HCT116 (cell line): ENCODE results near the gene ZDHHC14. TPM values are rescaled to one million over a fixed set of nuclear protein-coding genes. Genes with fewer than 3 reads are reported as not detected.

Experiments
- ATAC-seq: fragments of 200-7000 bp; cut with Tn5 transposase; 2 replicates; pipeline ENCODE4 v1.9.1; 2020; ENCODE audit warnings: mild to moderate bottlenecking, moderate library complexity
- BruUV-seq: library from RNA; stranded (reverse); fragments of 400-500 nt; replicated peaks from 2 replicates; lab custom pipeline; 2021; lab: Mats Ljungman, UMichigan
- CTCF ChIA-PET: fragments of 300-600 bp; sonication (Branson Sonifier 250); formaldehyde crosslinking; loops from one replicate; lab custom pipeline; 2021; ENCODE audit warnings: antibody characterized with exemption; lab: Charles Lee
- POLR2A ChIA-PET: fragments of 300-600, 350-600 bp; sonication (Branson Sonifier 250); formaldehyde crosslinking; loops from one replicate; lab custom pipeline; 2021; ENCODE audit warnings: antibody characterized with exemption; lab: Charles Lee
- RAD21 ChIA-PET, 2 experiments: fragments of 300-600 bp; sonication (Branson Sonifier 250); formaldehyde crosslinking; loops; one replicate each; lab custom pipeline; 2023; ENCODE audit warnings: low total read pairs in 2 of 2; ENCODE audit not compliant: uncharacterized antibody in 2 of 2, unreplicated experiment in 2 of 2, low non-redundant PET in 1 of 2; lab: Charles Lee
- DNase-seq: peaks from one replicate; pipeline ENCODE4 v3.0.0-alpha.2; 2010; ENCODE audit warnings: low read depth, low spot score
- H2AFZ ChIP-seq: fragments of 200-600 bp; shearing (Covaris generic), sonication (generic); 2 replicates; pipeline ENCODE4 v1.6.1; 2017; ENCODE audit warnings: low read depth, mixed run types, mixed read lengths, antibody characterized with exemption, low read length; ENCODE audit not compliant: poor library complexity, severe bottlenecking
- H3K27ac ChIP-seq: 2 replicates; pipeline ENCODE4 v1.5.1; 2012; ENCODE audit warnings: low read depth, low read length
- H3K27me3 ChIP-seq: fragments of 200-600 bp; sonication (generic); 2 replicates; pipeline ENCODE4 v1.6.1; 2016; ENCODE audit warnings: mixed run types, low read length, mixed read lengths; ENCODE audit not compliant: insufficient read depth
- H3K36me3 ChIP-seq, 2 experiments: fragments of 200-500 bp in 1 of 2; fragments of 200-600 bp in 1 of 2; sonication (Bioruptor generic) in 1 of 2; sonication (generic) in 1 of 2; 2 replicates each; pipeline versions ENCODE4 v1.5.1 to v1.6.1; 2014 to 2016; ENCODE audit warnings: low read length in 2 of 2, inconsistent platforms in 1 of 2, mixed read lengths in 1 of 2, mixed run types in 1 of 2; ENCODE audit not compliant: insufficient read depth in 2 of 2, control insufficient read depth in 1 of 2
- H3K4me1 ChIP-seq, 2 experiments: fragments of 200-600 bp in 1 of 2; sonication (generic) in 1 of 2; 2 replicates each; pipeline versions ENCODE4 v1.5.1 to v1.6.1; 2012 to 2017; ENCODE audit warnings: low read length in 2 of 2, inconsistent platforms in 1 of 2, mild to moderate bottlenecking in 1 of 2, mixed read lengths in 1 of 2, mixed run types in 1 of 2, moderate library complexity in 1 of 2; ENCODE audit not compliant: insufficient read depth in 2 of 2, control insufficient read depth in 1 of 2
- H3K4me2 ChIP-seq: fragments of 200-600 bp; sonication (generic); 2 replicates; pipeline ENCODE4 v1.6.1; 2017; ENCODE audit warnings: mixed run types, low read length, mixed read lengths
- H3K4me3 ChIP-seq, 2 experiments: fragments of 200-600 bp in 1 of 2; sonication (generic) in 1 of 2; replicated peaks in 1 of 2; 2 replicates each; pipeline ENCODE4 v1.5.1; 2011 to 2016; ENCODE audit warnings: low read length in 2 of 2, control low read depth in 1 of 2, low read depth in 1 of 2, mild to moderate bottlenecking in 1 of 2, mixed read lengths in 1 of 2, mixed run types in 1 of 2
- H3K79me2 ChIP-seq: fragments of 200-600 bp; sonication (generic); 2 replicates; pipeline ENCODE4 v1.6.1; 2017; ENCODE audit warnings: mild to moderate bottlenecking, mixed run types, low read length, moderate library complexity, mixed read lengths; ENCODE audit not compliant: insufficient read depth
- H3K9ac ChIP-seq: fragments of 200-600 bp; sonication (generic); 2 replicates; pipeline ENCODE4 v1.6.1; 2016; ENCODE audit warnings: low read length, mixed read lengths
- H3K9me2 ChIP-seq: fragments of 200-600 bp; sonication (generic), shearing (Covaris generic); 2 replicates; pipeline ENCODE4 v1.6.1; 2017; ENCODE audit warnings: mixed run types, mild to moderate bottlenecking, moderate library complexity; ENCODE audit not compliant: insufficient read depth
- H3K9me3 ChIP-seq, 2 experiments: fragments of 200-500 bp in 1 of 2; fragments of 200-600 bp in 1 of 2; sonication (Bioruptor generic) in 1 of 2; sonication (generic) in 1 of 2; 2 replicates each; pipeline ENCODE4 v1.6.1; 2014 to 2017; ENCODE audit warnings: low read length in 2 of 2, mixed read lengths in 2 of 2, inconsistent platforms in 1 of 2, low read depth in 1 of 2, mild to moderate bottlenecking in 1 of 2, mixed run types in 1 of 2, moderate library complexity in 1 of 2; ENCODE audit not compliant: control insufficient read depth in 1 of 2, insufficient read depth in 1 of 2
- H4K20me1 ChIP-seq: fragments of 200-600 bp; sonication (generic), shearing (Covaris generic); 2 replicates; pipeline ENCODE4 v1.6.1; 2017; ENCODE audit warnings: mixed run types, mild to moderate bottlenecking, moderate library complexity; ENCODE audit not compliant: insufficient read depth
- ELF1 ChIP-seq: IDR thresholded peaks from 2 replicates; pipeline ENCODE4 v1.6.1; 2012; ENCODE audit warnings: low read depth, borderline replicate concordance
- EZH2 ChIP-seq: fragments of 200-600 bp; sonication (generic); IDR thresholded peaks from 2 replicates; pipeline ENCODE4 v1.6.1; 2017; ENCODE audit warnings: antibody characterized with exemption, mixed run types
- EZH2phosphoT487 ChIP-seq: fragments of 200-600 bp; IDR thresholded peaks from 2 replicates; pipeline ENCODE4 v1.6.1; 2018; ENCODE audit warnings: antibody characterized with exemption, borderline replicate concordance
- POLR2AphosphoS5 ChIP-seq: IDR thresholded peaks from 2 replicates; pipeline ENCODE4 v1.6.1; 2011; ENCODE audit warnings: mild to moderate bottlenecking, low read depth, low read length, moderate library complexity
- RAD21 ChIP-seq: IDR thresholded peaks from 2 replicates; pipeline ENCODE4 v1.6.1; 2012; ENCODE audit warnings: low read depth, mild to moderate bottlenecking
- SRF ChIP-seq: IDR thresholded peaks from 2 replicates; pipeline ENCODE4 v1.6.1; 2012; ENCODE audit warnings: low read depth
- TCF7L2 ChIP-seq: IDR thresholded peaks from 2 replicates; pipeline ENCODE4 v1.7.0; 2011; ENCODE audit warnings: borderline replicate concordance, inconsistent platforms; ENCODE audit not compliant: insufficient read depth, insufficient read length; ENCODE audit errors: extremely low read depth
- ZFX ChIP-seq: fragments of 450-650 bp; IDR thresholded peaks from 2 replicates; pipeline ENCODE4 v1.6.1; 2017
- ZNF274 ChIP-seq: fragments of 200-500 bp; sonication (Bioruptor generic); IDR thresholded peaks from 2 replicates; pipeline ENCODE4 v1.6.1; 2014; ENCODE audit warnings: mild to moderate bottlenecking, low read depth, low read length, inconsistent platforms
- intact Hi-C: fragments of 100-400 bp; cut with micrococcal nuclease; formaldehyde crosslinking; loops from 2 replicates; pipeline ENCODE4 v1.10.0; 2022
- total RNA-seq: library from RNA; stranded (reverse); gene quantifications from one replicate; pipeline ENCODE4 v1.2.1, GENCODE V29; 2021; ENCODE audit not compliant: unreplicated experiment
- TF ChIP-seq, protein P1 (sequence below), 3 experiments: fragments of 200-600 bp in 1 of 3; sonication (generic) in 1 of 3; IDR thresholded peaks in 2 of 3; conservative IDR thresholded peaks in 1 of 3; 2 replicates each; pipeline ENCODE4 v1.5.1; 2012 to 2017; ENCODE audit warnings: low read depth in 2 of 3, low read length in 2 of 3, antibody characterized with exemption in 1 of 3, borderline replicate concordance in 1 of 3, control low read depth in 1 of 3, mild to moderate bottlenecking in 1 of 3, mixed read lengths in 1 of 3, mixed run types in 1 of 3, moderate library complexity in 1 of 3; ENCODE audit not compliant: insufficient read depth in 1 of 3
- TF ChIP-seq, protein P2 (sequence below): IDR thresholded peaks from 2 replicates; pipeline ENCODE4 v1.6.1; 2012
- TF ChIP-seq, protein P3 (sequence below): IDR thresholded peaks from 2 replicates; pipeline ENCODE4 v1.6.1; 2012; ENCODE audit warnings: low read depth

The ZDHHC14 gene
- total RNA-seq, 1 experiment from 2014 or later = 5.3 TPM

DNA sequence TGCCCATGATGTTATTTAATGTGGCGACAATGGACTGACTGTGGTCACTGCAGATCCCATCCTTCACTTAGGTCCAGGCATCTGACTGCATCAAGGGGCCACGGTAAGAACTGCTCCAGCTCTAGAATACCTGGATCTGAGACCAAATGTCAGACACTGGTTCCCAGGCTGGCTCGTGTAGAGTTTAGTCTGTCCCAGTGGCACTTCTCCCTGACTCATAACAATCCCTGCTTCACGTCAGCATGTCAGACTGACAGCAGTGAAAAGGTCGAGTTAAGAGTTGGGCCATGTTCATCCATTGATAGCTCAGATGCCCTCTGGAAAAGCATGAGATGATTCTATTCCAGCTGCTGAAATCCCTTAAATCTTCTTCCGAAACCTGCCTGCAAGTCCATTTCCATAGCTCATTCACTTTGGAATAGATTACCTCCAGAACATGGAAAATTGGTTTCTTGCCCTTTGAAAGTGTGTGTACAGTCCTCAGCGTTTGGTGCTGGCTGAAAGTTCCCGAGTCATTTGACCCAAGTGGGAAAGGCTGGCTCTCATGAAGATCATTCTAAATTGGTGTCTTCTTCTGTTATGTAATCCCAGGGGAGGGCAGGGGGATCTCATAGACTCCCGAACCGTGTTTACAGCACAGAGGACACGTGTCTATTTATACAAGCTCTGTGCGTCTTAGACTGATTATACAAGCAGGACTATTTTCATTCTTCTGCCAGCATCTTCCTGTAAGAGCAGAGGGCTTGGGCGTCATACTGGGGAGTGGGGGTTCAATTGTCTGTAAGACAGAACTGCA is 160.8 kb downstream of the ZDHHC14 start:
- CTCF ChIA-PET = no interaction called here

More for the DNA sequence above, 160.8 kb downstream of the ZDHHC14 start:
- Histone ChIP-seq H3K27me3 (no peaks in the 10 kb centered on the region), H2AFZ (no peak overlapping the region), H3K9me2 (no peaks in the 10 kb centered on the region), H3K4me2 (no peak overlapping the region), H3K9ac (no peak overlapping the region), H3K79me2 (no peaks in the 10 kb centered on the region), H3K27ac (no peak overlapping the region), H3K36me3 (no peaks in the 10 kb centered on the region), H3K9me3 (no peaks in the 10 kb centered on the region), H3K4me1 (0 out of 4 replicates have a peak, but pooled peaks cover 0 to 4% of the 10 kb centered on the region in 2 experiments), H3K4me3 (no peak overlapping the region), H4K20me1 (no peaks in the 10 kb centered on the region)
- RAD21 ChIA-PET = no interaction called here
- intact Hi-C loops = no loop called here
- TF ChIP-seq EZH2 (no peak), RAD21 (no peak), TCF7L2 (no peak), SRF (no peak), EZH2phosphoT487 (no peak), ELF1 (no peak), ZNF274 (no peak), ZFX (no peak), POLR2AphosphoS5 (no peak)
- TF ChIP-seq, protein P1, sequence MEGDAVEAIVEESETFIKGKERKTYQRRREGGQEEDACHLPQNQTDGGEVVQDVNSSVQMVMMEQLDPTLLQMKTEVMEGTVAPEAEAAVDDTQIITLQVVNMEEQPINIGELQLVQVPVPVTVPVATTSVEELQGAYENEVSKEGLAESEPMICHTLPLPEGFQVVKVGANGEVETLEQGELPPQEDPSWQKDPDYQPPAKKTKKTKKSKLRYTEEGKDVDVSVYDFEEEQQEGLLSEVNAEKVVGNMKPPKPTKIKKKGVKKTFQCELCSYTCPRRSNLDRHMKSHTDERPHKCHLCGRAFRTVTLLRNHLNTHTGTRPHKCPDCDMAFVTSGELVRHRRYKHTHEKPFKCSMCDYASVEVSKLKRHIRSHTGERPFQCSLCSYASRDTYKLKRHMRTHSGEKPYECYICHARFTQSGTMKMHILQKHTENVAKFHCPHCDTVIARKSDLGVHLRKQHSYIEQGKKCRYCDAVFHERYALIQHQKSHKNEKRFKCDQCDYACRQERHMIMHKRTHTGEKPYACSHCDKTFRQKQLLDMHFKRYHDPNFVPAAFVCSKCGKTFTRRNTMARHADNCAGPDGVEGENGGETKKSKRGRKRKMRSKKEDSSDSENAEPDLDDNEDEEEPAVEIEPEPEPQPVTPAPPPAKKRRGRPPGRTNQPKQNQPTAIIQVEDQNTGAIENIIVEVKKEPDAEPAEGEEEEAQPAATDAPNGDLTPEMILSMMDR (IDR thresholded peaks at IDR 0.05 in 2 of 3, conservative IDR thresholded peaks at IDR 0.05 in 1 of 3; ENCODE audit: borderline replicate concordance in 1 of 3, insufficient read depth in 1 of 3, low read depth in 2 of 3, low read length in 2 of 3) = no peak
- TF ChIP-seq, protein P2, sequence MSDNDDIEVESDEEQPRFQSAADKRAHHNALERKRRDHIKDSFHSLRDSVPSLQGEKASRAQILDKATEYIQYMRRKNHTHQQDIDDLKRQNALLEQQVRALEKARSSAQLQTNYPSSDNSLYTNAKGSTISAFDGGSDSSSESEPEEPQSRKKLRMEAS = no peak
- TF ChIP-seq, protein P3, sequence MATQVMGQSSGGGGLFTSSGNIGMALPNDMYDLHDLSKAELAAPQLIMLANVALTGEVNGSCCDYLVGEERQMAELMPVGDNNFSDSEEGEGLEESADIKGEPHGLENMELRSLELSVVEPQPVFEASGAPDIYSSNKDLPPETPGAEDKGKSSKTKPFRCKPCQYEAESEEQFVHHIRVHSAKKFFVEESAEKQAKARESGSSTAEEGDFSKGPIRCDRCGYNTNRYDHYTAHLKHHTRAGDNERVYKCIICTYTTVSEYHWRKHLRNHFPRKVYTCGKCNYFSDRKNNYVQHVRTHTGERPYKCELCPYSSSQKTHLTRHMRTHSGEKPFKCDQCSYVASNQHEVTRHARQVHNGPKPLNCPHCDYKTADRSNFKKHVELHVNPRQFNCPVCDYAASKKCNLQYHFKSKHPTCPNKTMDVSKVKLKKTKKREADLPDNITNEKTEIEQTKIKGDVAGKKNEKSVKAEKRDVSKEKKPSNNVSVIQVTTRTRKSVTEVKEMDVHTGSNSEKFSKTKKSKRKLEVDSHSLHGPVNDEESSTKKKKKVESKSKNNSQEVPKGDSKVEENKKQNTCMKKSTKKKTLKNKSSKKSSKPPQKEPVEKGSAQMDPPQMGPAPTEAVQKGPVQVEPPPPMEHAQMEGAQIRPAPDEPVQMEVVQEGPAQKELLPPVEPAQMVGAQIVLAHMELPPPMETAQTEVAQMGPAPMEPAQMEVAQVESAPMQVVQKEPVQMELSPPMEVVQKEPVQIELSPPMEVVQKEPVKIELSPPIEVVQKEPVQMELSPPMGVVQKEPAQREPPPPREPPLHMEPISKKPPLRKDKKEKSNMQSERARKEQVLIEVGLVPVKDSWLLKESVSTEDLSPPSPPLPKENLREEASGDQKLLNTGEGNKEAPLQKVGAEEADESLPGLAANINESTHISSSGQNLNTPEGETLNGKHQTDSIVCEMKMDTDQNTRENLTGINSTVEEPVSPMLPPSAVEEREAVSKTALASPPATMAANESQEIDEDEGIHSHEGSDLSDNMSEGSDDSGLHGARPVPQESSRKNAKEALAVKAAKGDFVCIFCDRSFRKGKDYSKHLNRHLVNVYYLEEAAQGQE = no peak
- no TSS peak for BruUV-seq
- POLR2A ChIA-PET = no interaction called here
- DNase-seq (no peak), ATAC-seq (no peak)
